ENCODE results near the gene KIF13A.

Gene KIF13A

GRCh38 chr6:17729223-17730077 is 258.0 kb downstream of the KIF13A start:
- in situ Hi-C loops (cut with HindIII; ENCODE audit: low sequenced_read_pairs), result no loop called here
- no peak for TF ChIP-seq CTCF (IDR thresholded peaks at IDR 0.05; ENCODE audit: low read depth, low read length, missing control alignments)
- DNase-seq (ENCODE audit: low read depth), result no peak
- H3K4me3 ChIP-seq (ENCODE audit: low read depth, low read length), result no peak overlapping the region

DNA sequence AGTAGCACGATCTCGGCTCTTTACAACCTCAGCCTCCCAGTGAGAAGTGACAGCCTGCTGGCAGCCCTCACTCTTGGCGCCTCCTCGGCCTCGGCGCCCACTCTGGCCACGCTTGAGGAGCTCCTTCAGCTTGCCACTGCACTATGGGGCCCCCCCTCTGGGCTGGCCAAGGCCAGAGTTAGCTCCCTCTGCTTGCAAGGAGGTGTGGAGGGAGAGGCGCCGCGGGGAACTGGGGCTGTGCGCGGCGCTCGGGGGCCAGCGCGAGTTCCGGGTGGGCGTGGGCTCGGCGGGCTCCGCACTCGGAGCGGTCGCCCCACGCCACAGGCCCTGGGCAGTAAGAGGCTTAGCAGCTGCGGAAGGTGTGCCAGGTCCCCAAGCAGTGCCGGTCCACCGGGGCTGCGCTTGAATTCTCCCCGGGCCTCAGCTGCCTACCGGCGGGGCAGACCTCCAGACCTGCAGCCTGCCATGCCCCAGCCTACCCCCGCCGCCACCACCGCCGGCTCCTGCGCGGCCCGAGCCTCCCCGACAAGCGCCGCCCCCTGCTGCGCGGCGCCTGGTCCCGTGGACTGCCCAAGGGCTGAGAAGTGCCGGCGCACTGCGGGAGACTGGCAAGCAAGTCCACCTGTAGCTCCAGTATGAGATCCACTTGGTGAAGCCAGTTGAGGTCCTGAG is 258.7 kb downstream of the KIF13A start:
- H3K4me3 ChIP-seq (ENCODE audit: low read depth, low read length), result no peak overlapping the region
- DNase-seq (ENCODE audit: low read depth), result no peak
- TF ChIP-seq CTCF (IDR thresholded peaks at IDR 0.05; ENCODE audit: low read depth, low read length, missing control alignments), result no peak
- in situ Hi-C loops (cut with HindIII; ENCODE audit: low sequenced_read_pairs), result no loop called here

GRCh38 chr6:17725083-17725482 is 262.4 kb downstream of the KIF13A start:
- H3K4me3 ChIP-seq (ENCODE audit: low read depth, low read length), result no peak overlapping the region
- DNase-seq (ENCODE audit: low read depth), result no peak
- in situ Hi-C loops (cut with HindIII; ENCODE audit: low sequenced_read_pairs), result no loop called here
- TF ChIP-seq CTCF (IDR thresholded peaks at IDR 0.05; ENCODE audit: low read depth, low read length, missing control alignments), result no peak

- TF ChIP-seq CTCF (IDR thresholded peaks at IDR 0.05; ENCODE audit: low read depth, low read length, missing control alignments), result no peak
- in situ Hi-C loops (cut with HindIII; ENCODE audit: low sequenced_read_pairs), result no loop called here
- DNase-seq (ENCODE audit: low read depth), result no peak
- no peak overlapping the region for H3K4me3 ChIP-seq (ENCODE audit: low read depth, low read length)
These were observed 263.1 kb downstream of the KIF13A start for GRCh38 chr6:17724341-17724740.

- no peak overlapping the region for H3K4me3 ChIP-seq (ENCODE audit: low read depth, low read length)
- DNase-seq (ENCODE audit: low read depth), result no peak
- TF ChIP-seq CTCF (IDR thresholded peaks at IDR 0.05; ENCODE audit: low read depth, low read length, missing control alignments), result no peak
- in situ Hi-C loops (cut with HindIII; ENCODE audit: low sequenced_read_pairs), result no loop called here
These were observed 265.8 kb downstream of the KIF13A start for GRCh38 chr6:17721671-17722070.

GRCh38 chr6:17719323-17720041 is 268.0 kb downstream of the KIF13A start:
- no peak for TF ChIP-seq CTCF (IDR thresholded peaks at IDR 0.05; ENCODE audit: low read depth, low read length, missing control alignments)
- in situ Hi-C loops (cut with HindIII; ENCODE audit: low sequenced_read_pairs), result no loop called here
- no peak overlapping the region for H3K4me3 ChIP-seq (ENCODE audit: low read depth, low read length)
- no peak for DNase-seq (ENCODE audit: low read depth)

Measured in astrocyte of the cerebellum (primary cell).